Mesendoderm (in vitro differentiated cells): ENCODE data around the gene C16orf54.
"Not testable (repeated sequence)": the region's sequence is repeated elsewhere in the genome, so short reads cannot be mapped to it uniquely, and the experiment has no call there.

Experiments
- DNase-seq: peaks from one replicate; pipeline ENCODE4 v3.0.0; 2013
- H2AK5ac ChIP-seq: 2 replicates; pipeline ENCODE4 v1.6.1; 2013; ENCODE audit warnings: low read length, inconsistent platforms
- H2BK120ac ChIP-seq: 2 replicates; pipeline ENCODE4 v1.6.1; 2013; ENCODE audit warnings: low read depth, mild to moderate bottlenecking, low read length, moderate library complexity, mixed read lengths
- H2BK15ac ChIP-seq: replicated peaks from 2 replicates; pipeline ENCODE4 v1.6.1; 2013; ENCODE audit warnings: low read depth, mild to moderate bottlenecking, moderate library complexity
- H2BK5ac ChIP-seq: 2 replicates; pipeline ENCODE4 v1.6.1; 2013; ENCODE audit warnings: low read length, inconsistent platforms
- H3K18ac ChIP-seq: 2 replicates; pipeline ENCODE4 v1.6.1; 2013; ENCODE audit warnings: mild to moderate bottlenecking, low read length, mixed read lengths
- H3K23ac ChIP-seq: one replicate; pipeline ENCODE4 v1.6.1; 2013; ENCODE audit warnings: low read length
- H3K27ac ChIP-seq: 2 replicates; pipeline ENCODE4 v1.5.1; 2013; ENCODE audit warnings: low read depth, mild to moderate bottlenecking, inconsistent platforms, low read length, moderate library complexity
- H3K27me3 ChIP-seq: 2 replicates; pipeline ENCODE4 v1.6.1; 2013; ENCODE audit warnings: low read length, control low read depth, mild to moderate bottlenecking, inconsistent platforms; ENCODE audit not compliant: insufficient read depth, poor library complexity
- H3K36me3 ChIP-seq: 2 replicates; pipeline ENCODE4 v1.6.1; 2013; ENCODE audit warnings: low read length, inconsistent platforms; ENCODE audit not compliant: control insufficient read depth, insufficient read depth
- H3K4ac ChIP-seq: one replicate; pipeline ENCODE4 v1.6.1; 2013; ENCODE audit warnings: low read depth, mild to moderate bottlenecking, low read length, moderate library complexity
- H3K4me1 ChIP-seq: 2 replicates; pipeline ENCODE4 v1.6.1; 2013; ENCODE audit warnings: low read depth, low read length, inconsistent platforms; ENCODE audit not compliant: control insufficient read depth
- H3K4me2 ChIP-seq: 2 replicates; pipeline ENCODE4 v1.6.1; 2013; ENCODE audit warnings: low read length
- H3K4me3 ChIP-seq: 2 replicates; pipeline ENCODE4 v1.5.1; 2013; ENCODE audit warnings: mild to moderate bottlenecking, low read length
- H3K56ac ChIP-seq: one replicate; pipeline ENCODE4 v1.6.1; 2013; ENCODE audit warnings: low read length
- H3K79me1 ChIP-seq: 2 replicates; pipeline ENCODE4 v1.6.1; 2013; ENCODE audit warnings: low read length, inconsistent platforms
- H3K79me2 ChIP-seq: 2 replicates; pipeline ENCODE4 v1.6.1; 2013; ENCODE audit warnings: mild to moderate bottlenecking, low read length; ENCODE audit not compliant: control insufficient read depth, insufficient read depth
- H3K9ac ChIP-seq: 2 replicates; pipeline ENCODE4 v1.6.1; 2013; ENCODE audit warnings: low read length, inconsistent platforms
- H4K5ac ChIP-seq: one replicate; pipeline ENCODE4 v1.6.1; 2013; ENCODE audit warnings: low read length
- H4K8ac ChIP-seq: one replicate; pipeline ENCODE4 v1.6.1; 2013; ENCODE audit warnings: low read depth, mild to moderate bottlenecking, control low read depth, low read length, moderate library complexity
- WGBS: extraction: QIAGEN DNeasy Blood & Tissue Kit; methylation state at CpG from one replicate; pipeline ENCODE4 v1.1.7; 2013; ENCODE audit warnings: low lambda C conversion rate, missing lambda C conversion rate; ENCODE audit not compliant: insufficient coverage; ENCODE audit errors: extremely low coverage; 5-methylcytosine and 5-hydroxymethylcytosine counted together

Gene C16orf54

GRCh38 chr16:29757950-29758466, 12.2 kb upstream of the C16orf54 start:
- H3K9ac ChIP-seq = no peak overlapping the region
- no CpG with 5 or more reads among the region's 6 CpGs for WGBS
- H3K36me3 ChIP-seq = no peaks in the 10 kb centered on the region
- H3K23ac ChIP-seq = no peak overlapping the region
- no peak overlapping the region for H3K4ac ChIP-seq
- H3K4me2 ChIP-seq = no peak overlapping the region
- H4K8ac ChIP-seq = no peak overlapping the region
- no peaks in the 10 kb centered on the region for H3K79me2 ChIP-seq
- H3K79me1 ChIP-seq = no peaks in the 10 kb centered on the region
- peak; percentile 48 for DNase-seq
- no peak overlapping the region for H3K4me3 ChIP-seq
- H3K18ac ChIP-seq = no peak overlapping the region
- H3K27me3 ChIP-seq = no peaks in the 10 kb centered on the region
- no peak overlapping the region for H2BK120ac ChIP-seq
- no peak overlapping the region for H3K56ac ChIP-seq
- no peak overlapping the region for H3K27ac ChIP-seq
- H3K4me1 ChIP-seq = no peaks in the 10 kb centered on the region
- no peak overlapping the region for H4K5ac ChIP-seq
- no peak overlapping the region for H2BK5ac ChIP-seq
- no peak overlapping the region for H2AK5ac ChIP-seq
- no peak overlapping the region for H2BK15ac ChIP-seq

- not testable (repeated sequence) for H3K4ac ChIP-seq, H3K4me2 ChIP-seq, H3K9ac ChIP-seq, H2BK120ac ChIP-seq, H2BK5ac ChIP-seq, H4K5ac ChIP-seq, DNase-seq, H3K23ac ChIP-seq, H3K79me1 ChIP-seq, H2BK15ac ChIP-seq, H3K36me3 ChIP-seq, H3K56ac ChIP-seq, H3K27ac ChIP-seq, H3K4me3 ChIP-seq, H3K4me1 ChIP-seq, H3K79me2 ChIP-seq, H3K27me3 ChIP-seq, H4K8ac ChIP-seq, H3K18ac ChIP-seq, H2AK5ac ChIP-seq
- WGBS = no CpG with 5 or more reads among the region's 8 CpGs
These were observed 11.3 kb upstream of the C16orf54 start for GRCh38 chr16:29757086-29757485.

- DNase-seq = no peak
- Histone ChIP-seq H3K4ac (no peak overlapping the region), H3K4me2 (no peak overlapping the region), H3K23ac (no peak overlapping the region), H3K56ac (no peak overlapping the region), H3K27ac (no peak overlapping the region), H4K8ac (no peak overlapping the region), H3K27me3 (no peaks in the 10 kb centered on the region), H3K79me1 (no peaks in the 10 kb centered on the region), H3K18ac (no peak overlapping the region), H3K9ac (no peak overlapping the region), H4K5ac (no peak overlapping the region), H2AK5ac (no peak overlapping the region), H3K36me3 (no peaks in the 10 kb centered on the region), H3K4me1 (no peaks in the 10 kb centered on the region), H2BK120ac (no peak overlapping the region), H3K4me3 (no peak overlapping the region), H2BK5ac (no peak overlapping the region), H3K79me2 (no peaks in the 10 kb centered on the region), H2BK15ac (no peak overlapping the region)
- no CpG with 5 or more reads among the region's 1 CpG for WGBS
These were observed 10.9 kb upstream of the C16orf54 start for GRCh38 chr16:29756654-29757053.

DNA sequence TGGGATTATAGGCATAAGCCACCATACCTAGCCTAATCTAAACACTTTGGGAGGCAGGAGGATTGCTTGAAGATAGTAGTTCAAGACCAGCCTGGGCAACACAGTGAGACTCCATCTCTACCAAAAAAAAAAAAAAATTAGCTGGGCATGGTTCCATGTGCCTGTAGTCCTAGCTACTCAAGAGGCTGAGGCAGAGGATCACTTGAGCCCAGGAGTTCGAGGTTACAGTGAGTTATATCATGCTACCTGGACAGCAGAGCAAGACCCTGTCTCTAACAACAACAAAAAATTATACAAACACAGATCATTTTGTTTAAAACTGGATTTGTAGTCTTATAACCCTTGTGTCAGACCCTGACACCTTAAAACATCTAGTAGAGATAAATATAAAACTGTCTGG, 7.7 kb upstream of the C16orf54 start:
- Histone ChIP-seq H3K9ac (no peak overlapping the region), H3K79me1 (no peaks in the 10 kb centered on the region), H3K27me3 (no peaks in the 10 kb centered on the region), H3K18ac (no peak overlapping the region), H3K4me1 (no peaks in the 10 kb centered on the region), H2BK15ac (no peak overlapping the region), H2BK120ac (no peak overlapping the region), H4K8ac (no peak overlapping the region), H3K79me2 (no peaks in the 10 kb centered on the region), H2BK5ac (no peak overlapping the region), H3K56ac (no peak overlapping the region), H3K27ac (no peak overlapping the region), H3K4me3 (no peak overlapping the region), H3K23ac (no peak overlapping the region), H3K36me3 (no peaks in the 10 kb centered on the region), H3K4me2 (no peak overlapping the region), H2AK5ac (no peak overlapping the region), H4K5ac (no peak overlapping the region), H3K4ac (no peak overlapping the region)
- no CpG with 5 or more reads among the region's 1 CpG for WGBS
- DNase-seq = no peak

GRCh38 chr16:29748760-29749149, 3.0 kb upstream of the C16orf54 start:
- not testable (repeated sequence) for H3K56ac ChIP-seq, H2BK15ac ChIP-seq, H4K8ac ChIP-seq, DNase-seq, H4K5ac ChIP-seq, H3K4ac ChIP-seq, H2BK120ac ChIP-seq, H3K4me3 ChIP-seq, H3K4me1 ChIP-seq, H3K18ac ChIP-seq, H2AK5ac ChIP-seq, H3K4me2 ChIP-seq, H2BK5ac ChIP-seq, H3K23ac ChIP-seq, H3K36me3 ChIP-seq, H3K27ac ChIP-seq, H3K79me2 ChIP-seq, H3K27me3 ChIP-seq, H3K79me1 ChIP-seq, H3K9ac ChIP-seq
- WGBS = no CpG with 5 or more reads among the region's 4 CpGs

GRCh38 chr16:29747947-29748759, 2.4 kb upstream of the C16orf54 start:
- no CpG with 5 or more reads among the region's 30 CpGs for WGBS
- H3K4me1 ChIP-seq = no peaks in the 10 kb centered on the region

More at GRCh38 chr16:29747947-29748759, 2.4 kb upstream of the C16orf54 start:
- Histone ChIP-seq H3K79me2 (no peaks in the 10 kb centered on the region), H3K27ac (no peak overlapping the region), H2BK120ac (no peak overlapping the region), H2AK5ac (no peak overlapping the region), H3K9ac (no peak overlapping the region), H3K56ac (no peak overlapping the region), H4K8ac (no peak overlapping the region), H3K4ac (no peak overlapping the region), H3K18ac (no peak overlapping the region), H3K79me1 (no peaks in the 10 kb centered on the region), H2BK5ac (no peak overlapping the region), H3K36me3 (no peaks in the 10 kb centered on the region), H3K27me3 (no peaks in the 10 kb centered on the region), H3K4me3 (no peak overlapping the region), H3K4me2 (no peak overlapping the region), H4K5ac (no peak overlapping the region), H3K23ac (no peak overlapping the region), H2BK15ac (no peak overlapping the region)
- peak; percentile 26 for DNase-seq
